ENCODE data around the gene ELFN2. TPM values are rescaled to one million over a fixed set of nuclear protein-coding genes. Genes with fewer than 3 reads are reported as not detected.

ELFN2 gene
- total RNA-seq, 2 experiments from 2014 or later = 0.19 to 0.25 TPM

DNA sequence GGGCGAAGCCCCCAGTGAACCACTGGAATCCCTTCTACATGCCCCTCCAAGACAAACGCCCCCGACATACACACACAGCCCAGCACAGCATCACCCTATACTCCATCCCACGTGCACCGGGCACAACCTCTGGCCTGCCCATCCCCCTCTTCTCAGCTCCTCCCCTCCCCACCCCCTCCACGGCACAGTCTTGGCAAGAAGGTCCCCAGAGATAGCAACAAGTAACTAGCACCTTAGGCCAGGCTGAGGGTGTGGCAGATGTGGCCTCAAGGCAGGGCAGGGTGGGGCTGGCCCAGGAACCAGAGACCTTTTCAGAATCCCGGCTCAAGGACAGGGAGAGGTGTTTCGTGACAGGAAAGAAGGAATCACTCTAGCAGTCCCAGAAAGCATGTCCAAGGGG, 90.7 kb downstream of the ELFN2 start:
- Mint-ChIP-seq H3K36me3 (ENCODE audit: low read depth) (no peaks in the 10 kb centered on the region), H3K27me3 (peaks cover 34% of the 10 kb centered on the region), H3K27ac (no peak overlapping the region), H3K4me3 (no peak overlapping the region), H3K9me3 (ENCODE audit: low read depth) (no peaks in the 10 kb centered on the region), H3K4me1 (peaks cover 8% of the 10 kb centered on the region)
- intact Hi-C loops (cut with DNase I, micrococcal nuclease) = no loop called here
- POLR2A ChIA-PET = no interaction called here
- ATAC-seq = no peak
- no peak for DNase-seq
- CTCF ChIA-PET = no interaction called here

DNA sequence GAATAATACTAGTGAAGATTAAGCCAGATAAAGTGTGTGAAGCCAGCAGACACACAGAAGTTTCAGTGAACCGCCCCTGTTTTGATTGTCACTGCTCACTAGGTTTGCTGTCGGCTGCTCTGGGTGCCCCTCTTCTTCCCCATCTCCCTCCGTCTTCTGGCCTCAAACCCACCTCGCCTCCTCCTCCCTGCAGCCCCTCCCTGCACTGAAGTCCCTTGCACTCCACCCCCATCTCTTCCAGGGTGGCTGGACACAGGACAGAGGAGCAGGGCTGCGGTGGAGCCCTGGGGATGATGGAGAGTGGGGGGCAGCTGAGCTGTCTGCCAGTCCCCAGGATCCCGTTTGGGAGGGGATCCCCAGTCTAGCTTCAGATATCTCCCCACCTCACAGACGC, 91.5 kb downstream of the ELFN2 start:
- no peak overlapping the region for H3K27ac Mint-ChIP-seq
- no peak overlapping the region for H3K4me3 Mint-ChIP-seq
- H3K9me3 Mint-ChIP-seq (ENCODE audit: low read depth) = no peaks in the 10 kb centered on the region
- DNase-seq = no peak
- intact Hi-C loops (cut with DNase I, micrococcal nuclease) = no loop called here
- ATAC-seq = no peak
- POLR2A ChIA-PET = no interaction called here
- CTCF ChIA-PET = interaction anchor here (0.6 kb wide), 1 partner anchor 101 kb away, joined by 4 read pairs; no protein-coding TSS in a partner anchor
- peaks cover 8% of the 10 kb centered on the region for H3K4me1 Mint-ChIP-seq
- peaks cover 34% of the 10 kb centered on the region for H3K27me3 Mint-ChIP-seq
- H3K36me3 Mint-ChIP-seq (ENCODE audit: low read depth) = no peaks in the 10 kb centered on the region

DNA sequence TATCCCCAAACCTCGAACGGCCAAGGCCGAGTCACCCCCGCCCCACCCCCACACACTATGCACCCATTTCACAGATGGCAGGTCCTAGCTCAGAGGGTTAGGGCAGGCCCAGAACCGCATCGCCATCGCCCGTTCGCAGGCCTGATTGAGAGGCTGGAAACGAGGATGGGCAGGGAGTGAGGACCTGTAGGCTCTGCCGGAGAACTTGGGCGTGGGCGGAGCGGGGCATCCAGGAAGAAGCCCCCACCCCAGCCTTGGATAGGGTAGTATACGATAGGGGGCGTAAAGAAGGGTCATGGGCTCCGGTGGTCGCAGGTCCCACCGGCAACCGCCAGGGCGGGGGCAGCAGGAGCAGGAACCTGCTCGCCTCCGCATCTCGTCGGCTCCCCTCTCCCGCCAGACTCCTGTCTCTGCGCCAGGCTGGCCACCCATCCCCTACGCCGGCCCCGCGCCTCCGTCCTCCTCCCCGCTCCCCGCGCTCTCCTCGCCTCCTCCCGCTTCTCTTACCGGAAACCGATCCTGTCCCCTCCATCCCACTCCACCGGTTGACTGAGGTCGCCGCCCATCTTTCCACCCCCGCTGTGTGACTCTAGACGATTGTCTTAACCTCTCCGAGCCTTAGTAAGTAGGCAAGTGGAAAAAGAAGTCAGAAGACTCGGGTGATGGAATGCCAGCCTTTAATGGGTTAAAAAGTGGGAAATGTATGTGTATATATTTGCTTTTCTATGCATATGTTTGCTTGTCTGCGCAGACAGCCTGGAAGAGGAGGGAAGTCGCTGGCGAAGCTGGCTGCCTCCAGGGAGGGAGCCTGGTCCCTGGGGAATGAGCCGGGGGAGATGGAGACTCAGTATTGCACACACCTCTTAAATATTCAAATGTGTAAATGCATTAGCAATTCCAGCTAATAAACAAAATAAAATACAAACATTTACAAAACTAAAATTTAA, 92.1 kb downstream of the ELFN2 start:
- intact Hi-C loops (cut with DNase I, micrococcal nuclease) = loop anchor here in 1 of 2 experiments (5.0 kb wide), 1 partner anchor 92 kb away; the partner anchor contains the start of gene ELFN2
- peaks cover 34% of the 10 kb centered on the region for H3K27me3 Mint-ChIP-seq
- peaks cover 8% of the 10 kb centered on the region for H3K4me1 Mint-ChIP-seq
- ATAC-seq (no peak), DNase-seq (peak; percentile 25)
- H3K9me3 Mint-ChIP-seq (ENCODE audit: low read depth) = no peaks in the 10 kb centered on the region
- H3K27ac Mint-ChIP-seq = no peak overlapping the region
- ChIA-PET CTCF (interaction anchor here (0.6 to 1.2 kb wide), 5 partner anchors 18 to 522 kb away, joined by 3 to 5 read pairs (median 4); no protein-coding TSS in a partner anchor), POLR2A (no interaction called here)
- H3K36me3 Mint-ChIP-seq (ENCODE audit: low read depth) = no peaks in the 10 kb centered on the region
- no peak overlapping the region for H3K4me3 Mint-ChIP-seq

DNA sequence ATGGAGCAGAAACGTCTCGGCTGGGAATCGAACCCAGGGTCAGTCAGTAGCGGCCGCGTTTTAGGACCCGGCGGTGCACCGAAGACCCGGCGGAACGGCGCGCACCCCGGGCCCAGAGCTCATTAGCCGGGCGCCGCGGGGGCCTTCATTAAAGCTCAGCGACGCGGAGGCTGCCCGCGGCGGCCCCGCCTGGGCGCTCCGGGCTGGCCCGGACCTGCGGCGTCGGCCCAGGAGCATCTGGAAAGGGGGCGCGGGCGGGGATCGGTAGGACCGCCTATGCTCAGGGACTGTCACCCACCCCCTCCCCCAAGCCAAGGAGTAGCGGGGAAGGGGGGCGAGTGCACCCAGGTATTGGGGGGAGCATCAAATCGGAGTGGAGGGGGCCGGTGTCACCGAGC, 92.8 kb downstream of the ELFN2 start:
- intact Hi-C loops (cut with DNase I, micrococcal nuclease) = loop anchor here in 1 of 2 experiments (5.0 kb wide), 1 partner anchor 93 kb away; the partner anchor contains the start of gene ELFN2
- H3K27ac Mint-ChIP-seq = no peak overlapping the region
- H3K27me3 Mint-ChIP-seq = peaks cover 37% of the 10 kb centered on the region
- no peak overlapping the region for H3K4me3 Mint-ChIP-seq
- no peaks in the 10 kb centered on the region for H3K9me3 Mint-ChIP-seq (ENCODE audit: low read depth)
- ChIA-PET CTCF (interaction anchor here (0.6 to 1.2 kb wide), 7 partner anchors 17 to 522 kb away, joined by 3 to 5 read pairs (median 4); partner anchors contain the start of gene MFNG), POLR2A (no interaction called here)
- H3K4me1 Mint-ChIP-seq = peaks cover 8% of the 10 kb centered on the region
- H3K36me3 Mint-ChIP-seq (ENCODE audit: low read depth) = no peaks in the 10 kb centered on the region
- DNase-seq = no peak
- no peak for ATAC-seq

DNA sequence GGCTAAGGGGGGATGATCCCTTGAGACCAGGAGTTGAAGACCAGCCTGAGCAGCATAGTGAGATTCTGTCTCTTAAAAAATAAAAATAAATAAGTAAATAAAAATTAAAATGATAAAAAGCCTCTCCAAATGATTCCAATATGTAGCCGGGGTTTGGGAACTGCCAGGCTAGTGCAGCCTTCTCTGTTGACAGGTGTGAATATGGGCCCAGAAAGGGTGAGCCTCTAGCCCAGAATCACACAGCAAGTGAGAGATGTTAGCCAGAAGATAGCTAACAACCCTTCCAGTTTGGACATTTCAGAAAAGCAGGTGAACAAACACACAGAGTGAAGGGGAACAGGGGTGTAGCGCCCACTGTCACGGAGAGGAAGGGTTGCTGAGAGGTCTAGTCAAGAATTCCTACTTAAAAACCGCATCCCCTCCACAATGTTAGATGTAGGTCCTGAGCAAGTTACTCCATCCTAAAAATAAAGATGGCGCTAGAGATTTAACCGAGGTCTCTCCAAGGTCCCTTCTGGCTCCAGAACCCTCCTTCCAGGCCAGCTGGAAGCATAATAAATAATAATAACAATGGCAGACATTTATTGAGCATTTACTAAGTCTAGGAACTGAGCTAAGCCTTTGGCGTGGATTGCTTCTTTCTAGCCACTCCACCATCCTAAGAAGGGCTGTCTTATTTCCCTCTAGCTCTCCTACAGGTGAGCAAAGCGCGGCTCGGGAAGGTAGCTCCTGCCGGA, 93.4 kb downstream of the ELFN2 start:
- Mint-ChIP-seq H3K36me3 (ENCODE audit: low read depth) (no peaks in the 10 kb centered on the region), H3K4me1 (peaks cover 8% of the 10 kb centered on the region), H3K9me3 (ENCODE audit: low read depth) (no peaks in the 10 kb centered on the region), H3K27ac (no peak overlapping the region), H3K27me3 (peaks cover 38% of the 10 kb centered on the region), H3K4me3 (no peak overlapping the region)
- DNase-seq (no peak), ATAC-seq (no peak)
- ChIA-PET CTCF (interaction anchor here (0.6 to 1.2 kb wide), 11 partner anchors 16 to 521 kb away, joined by 3 to 5 read pairs (median 3); partner anchors contain the start of gene MFNG), POLR2A (no interaction called here)
- intact Hi-C loops (cut with DNase I, micrococcal nuclease) = loop anchor here in 1 of 2 experiments (5.0 kb wide), 1 partner anchor 93 kb away; the partner anchor contains the start of gene ELFN2

DNA sequence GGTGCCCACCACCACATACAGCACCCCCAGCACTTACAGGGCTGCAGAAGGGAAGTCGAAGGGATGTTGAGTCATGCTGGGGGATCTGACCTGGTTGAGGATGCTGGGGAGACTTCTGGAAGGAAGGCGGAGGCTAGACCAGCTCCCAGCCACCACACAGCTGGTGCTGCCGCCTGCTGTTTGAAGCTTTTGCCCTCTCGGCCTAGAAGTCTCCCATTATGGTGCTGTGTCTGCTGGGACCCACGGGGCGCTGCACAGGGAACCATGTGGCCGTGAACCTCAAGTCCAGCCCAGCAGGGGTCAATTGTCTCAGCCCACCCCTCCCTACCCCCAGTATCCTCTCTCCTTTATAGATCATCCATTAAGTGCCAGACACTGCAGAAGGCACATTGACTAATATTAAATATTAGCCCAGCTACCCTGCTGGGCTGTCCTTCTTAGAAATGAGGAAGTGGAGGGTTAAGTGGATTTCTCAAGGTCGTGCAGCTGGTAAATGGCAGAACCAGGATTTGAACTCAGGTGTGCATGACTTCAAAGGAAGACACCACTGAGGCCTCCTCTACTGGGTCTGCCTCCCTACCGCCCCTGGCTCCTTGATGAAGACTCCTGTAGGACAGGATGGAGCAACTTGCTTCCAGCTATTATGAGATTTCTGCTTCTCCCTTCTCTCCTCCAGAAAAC, 95.3 kb downstream of the ELFN2 start:
- H3K9me3 Mint-ChIP-seq (ENCODE audit: low read depth) = no peaks in the 10 kb centered on the region
- no peaks in the 10 kb centered on the region for H3K36me3 Mint-ChIP-seq (ENCODE audit: low read depth)
- ATAC-seq (no peak), DNase-seq (no peak)
- H3K27me3 Mint-ChIP-seq = peaks cover 42% of the 10 kb centered on the region
- ChIA-PET CTCF (interaction anchor here (0.6 to 4.0 kb wide), 2 partner anchors 15 to 125 kb away, joined by 3 to 23 read pairs; no protein-coding TSS in a partner anchor), POLR2A (no interaction called here)
- no peak overlapping the region for H3K4me3 Mint-ChIP-seq
- H3K27ac Mint-ChIP-seq = no peak overlapping the region
- intact Hi-C loops (cut with DNase I, micrococcal nuclease) = loop anchor here in 1 of 2 experiments (5.0 kb wide), 1 partner anchor 95 kb away; the partner anchor contains the start of gene ELFN2
- H3K4me1 Mint-ChIP-seq = peaks cover 8% of the 10 kb centered on the region

DNA sequence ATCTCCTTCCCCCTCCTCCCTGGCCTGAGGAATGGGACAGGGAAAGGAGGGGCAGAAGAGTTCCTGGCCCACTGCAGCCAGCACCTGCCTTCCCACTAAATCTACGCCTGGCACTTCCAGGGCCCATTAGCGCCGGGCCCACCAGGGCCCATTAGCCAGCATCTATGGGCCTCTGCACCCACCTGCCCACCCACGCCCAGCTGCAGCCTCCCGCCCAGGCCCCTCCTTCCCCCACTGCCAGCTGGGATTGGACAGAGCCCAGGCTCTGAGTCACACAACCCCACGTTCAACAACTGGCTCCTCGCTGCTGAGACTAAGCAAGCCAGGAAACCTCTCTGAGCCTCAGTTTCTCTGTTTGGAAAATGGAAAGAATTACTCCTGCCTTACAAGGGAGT, 96.2 kb downstream of the ELFN2 start:
- Mint-ChIP-seq H3K4me3 (no peak overlapping the region), H3K27ac (no peak overlapping the region), H3K27me3 (peaks cover 45% of the 10 kb centered on the region), H3K9me3 (ENCODE audit: low read depth) (no peaks in the 10 kb centered on the region), H3K36me3 (ENCODE audit: low read depth) (no peaks in the 10 kb centered on the region), H3K4me1 (peaks cover 8% of the 10 kb centered on the region)
- intact Hi-C loops (cut with DNase I, micrococcal nuclease) = loop anchor here in 1 of 2 experiments (5.0 kb wide), 1 partner anchor 96 kb away; the partner anchor contains the start of gene ELFN2
- ChIA-PET POLR2A (no interaction called here), CTCF (interaction anchor here (0.6 to 4.0 kb wide), 2 partner anchors 14 to 134 kb away, joined by 3 to 23 read pairs; no protein-coding TSS in a partner anchor)
- DNase-seq (no peak), ATAC-seq (no peak)

DNA sequence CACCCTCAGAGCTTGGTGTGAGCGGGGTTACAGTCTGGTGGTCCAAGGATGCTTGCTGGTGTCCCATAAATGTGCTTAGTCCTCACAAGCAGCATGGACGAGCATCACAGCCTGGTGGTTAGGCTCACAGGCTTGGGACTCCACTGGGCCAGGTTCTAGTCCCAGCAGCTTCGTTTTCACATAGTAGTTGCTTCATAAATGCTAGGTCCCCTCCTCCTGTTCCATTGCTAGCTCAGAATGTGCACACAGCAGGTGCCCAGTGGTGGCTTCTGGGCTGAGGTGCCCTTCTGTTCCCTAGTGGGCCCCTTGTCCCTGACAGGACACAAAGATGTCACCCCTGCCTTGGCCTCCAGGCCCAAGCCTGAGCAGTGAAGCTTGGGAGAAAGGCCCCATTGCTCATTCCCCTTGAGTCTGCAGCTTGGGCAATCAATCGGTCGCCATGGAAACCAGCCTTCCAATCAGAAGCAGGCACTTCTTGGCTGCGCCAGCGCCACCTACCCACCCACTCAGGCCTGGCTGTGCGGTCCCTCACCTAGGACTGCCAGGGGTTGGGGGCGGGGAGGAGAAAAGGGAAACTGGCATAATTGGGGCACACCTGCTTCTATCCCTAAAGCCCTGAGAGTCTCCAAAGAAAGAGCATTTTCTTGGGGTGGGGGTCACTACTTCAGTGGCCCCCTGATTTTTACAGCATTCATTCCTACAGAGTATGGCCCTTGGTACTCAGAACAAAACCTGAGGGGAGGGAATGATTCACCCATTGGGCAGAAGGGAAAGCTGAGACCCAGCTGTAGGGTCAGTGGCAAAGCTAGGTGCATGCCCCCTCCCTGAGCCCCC, 96.9 kb downstream of the ELFN2 start:
- DNase-seq (peak; percentile 80), ATAC-seq (peak; percentile 86)
- POLR2A ChIA-PET = no interaction called here
- H3K4me1 Mint-ChIP-seq = peaks cover 7% of the 10 kb centered on the region
- H3K9me3 Mint-ChIP-seq (ENCODE audit: low read depth) = no peaks in the 10 kb centered on the region
- no peak overlapping the region for H3K27ac Mint-ChIP-seq
- no peaks in the 10 kb centered on the region for H3K36me3 Mint-ChIP-seq (ENCODE audit: low read depth)
- no peak overlapping the region for H3K4me3 Mint-ChIP-seq
- intact Hi-C loops (cut with DNase I, micrococcal nuclease) = loop anchor here in 1 of 2 experiments (5.0 kb wide), 1 partner anchor 97 kb away; the partner anchor contains the start of gene ELFN2
- peaks cover 41% of the 10 kb centered on the region for H3K27me3 Mint-ChIP-seq
- CTCF ChIA-PET = interaction anchor here (0.6 to 4.0 kb wide), 3 partner anchors 14 to 343 kb away, joined by 3 to 23 read pairs (median 3); no protein-coding TSS in a partner anchor

DNA sequence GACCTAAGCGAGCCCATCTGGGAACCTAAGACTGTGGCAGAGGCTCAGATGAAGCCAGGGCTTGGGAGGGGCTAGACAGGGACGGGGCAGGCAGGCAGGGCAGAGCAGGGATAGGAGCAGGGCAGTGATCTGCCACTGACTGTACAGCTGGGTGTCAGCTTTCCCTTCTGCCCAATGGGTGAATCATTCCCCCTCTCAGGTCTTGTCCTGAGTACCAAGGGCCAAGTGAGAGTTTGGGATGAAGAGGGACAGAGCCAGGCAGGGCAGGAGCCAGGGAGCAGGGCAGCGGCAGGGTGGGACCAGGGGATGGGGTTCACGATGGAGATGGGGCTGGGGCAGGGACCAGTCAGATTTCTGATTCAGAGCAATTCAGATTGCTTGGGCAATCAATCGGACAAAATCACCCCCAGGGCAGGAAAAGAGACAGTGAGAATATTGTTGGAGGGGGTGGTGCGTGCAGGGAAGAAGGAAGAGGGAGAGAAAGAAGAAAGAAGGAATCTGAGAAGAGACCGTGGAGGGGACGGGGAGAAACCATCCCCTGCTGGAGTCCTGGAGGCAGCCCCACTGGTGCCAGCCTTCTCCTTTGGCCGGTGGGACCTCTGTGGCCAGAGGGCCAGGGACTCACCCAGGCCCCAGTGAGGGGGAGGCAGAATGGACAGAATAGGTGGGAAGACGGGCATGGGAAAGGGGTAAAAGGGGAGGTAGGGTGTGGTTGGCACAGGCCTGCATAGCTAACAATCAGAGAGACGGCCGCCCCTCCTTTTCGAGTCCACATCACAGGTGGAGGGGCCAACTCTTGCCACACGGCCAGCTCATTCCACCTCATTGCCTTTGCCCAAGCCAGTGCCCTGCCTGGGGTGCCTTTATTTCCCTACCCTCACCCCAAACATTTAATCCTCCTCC, 97.8 kb downstream of the ELFN2 start:
- ATAC-seq (no peak), DNase-seq (no peak)
- POLR2A ChIA-PET = no interaction called here
- CTCF ChIA-PET = interaction anchor here (0.7 to 4.0 kb wide), 3 partner anchors 13 to 511 kb away, joined by 3 to 23 read pairs (median 3); no protein-coding TSS in a partner anchor
- intact Hi-C loops (cut with DNase I, micrococcal nuclease) = loop anchor here in 1 of 2 experiments (5.0 kb wide), 1 partner anchor 98 kb away; the partner anchor contains the start of gene ELFN2
- H3K9me3 Mint-ChIP-seq (ENCODE audit: low read depth) = no peaks in the 10 kb centered on the region
- H3K27me3 Mint-ChIP-seq = peaks cover 34% of the 10 kb centered on the region
- H3K36me3 Mint-ChIP-seq (ENCODE audit: low read depth) = no peaks in the 10 kb centered on the region
- H3K4me3 Mint-ChIP-seq = no peak overlapping the region
- H3K4me1 Mint-ChIP-seq = peaks cover 4% of the 10 kb centered on the region
- no peak overlapping the region for H3K27ac Mint-ChIP-seq
